Naive thymus-derived CD4-positive, alpha-beta T cell (primary cell): ENCODE data around the gene TUB. TPM values are rescaled to one million over a fixed set of nuclear protein-coding genes. Genes with fewer than 3 reads are reported as not detected.

ENCODE experiments used
- ATAC-seq: fragments of 150-1000 bp; cut with Tn5 transposase; 2 replicates; pipeline ENCODE4 v1.10.0; 2021; ENCODE audit warnings: mild to moderate bottlenecking, moderate library complexity
- CTCF ChIA-PET: fragments of 350-600 bp; sonication (Branson Sonifier 250); formaldehyde crosslinking; loops from one replicate; lab custom pipeline; 2021; ENCODE audit warnings: antibody characterized with exemption; lab: Charles Lee
- POLR2A ChIA-PET: fragments of 350-600 bp; sonication (Branson Sonifier 250); formaldehyde crosslinking; loops from one replicate; lab custom pipeline; 2021; ENCODE audit warnings: antibody characterized with exemption, inconsistent platforms; lab: Charles Lee
- DNase-seq, 9 donors: peaks; one replicate each; pipeline versions ENCODE4 v3.0.0 to v3.0.0-alpha.2; 2020 to 2022; ENCODE audit warnings: mixed read lengths in 1 of 9
- H3K27ac ChIP-seq: one replicate; pipeline ENCODE4 v1.7.0; 2013; ENCODE audit warnings: mild to moderate bottlenecking, low read depth, low read length, moderate library complexity
- H3K27me3 ChIP-seq, 2 donors: one replicate each; pipeline ENCODE4 v1.7.0; 2013; ENCODE audit warnings: low read length in 2 of 2, mild to moderate bottlenecking in 2 of 2, moderate library complexity in 2 of 2; ENCODE audit not compliant: control insufficient read depth in 2 of 2, insufficient read depth in 2 of 2
- H3K36me3 ChIP-seq, 3 experiments: 1 replicate in 2 of 3; 2 replicates in 1 of 3; pipeline ENCODE4 v1.7.0; 2013; ENCODE audit warnings: low read length in 3 of 3, mild to moderate bottlenecking in 3 of 3, moderate library complexity in 1 of 3; ENCODE audit not compliant: insufficient read depth in 3 of 3, control insufficient read depth in 2 of 3
- H3K4me1 ChIP-seq, 2 donors: one replicate each; pipeline ENCODE4 v1.7.0; 2013; ENCODE audit warnings: low read length in 2 of 2, mild to moderate bottlenecking in 2 of 2, moderate library complexity in 1 of 2; ENCODE audit not compliant: control insufficient read depth in 2 of 2, insufficient read depth in 2 of 2
- H3K4me3 ChIP-seq: 2 replicates; pipeline ENCODE4 v1.7.0; 2013; ENCODE audit warnings: mild to moderate bottlenecking, low read length
- H3K9me3 ChIP-seq, 3 experiments: 1 replicate in 2 of 3; 2 replicates in 1 of 3; pipeline ENCODE4 v1.7.0; 2013; ENCODE audit warnings: low read length in 3 of 3; ENCODE audit not compliant: control insufficient read depth in 2 of 3
- H3K27ac Mint-ChIP-seq, 9 donors: one replicate each; pipeline ENCODE4 v1.8.0; 2020 to 2022; ENCODE audit warnings: mixed read lengths in 9 of 9, mild to moderate bottlenecking in 8 of 9, moderate library complexity in 5 of 9, inconsistent platforms in 2 of 9
- H3K27me3 Mint-ChIP-seq, 5 donors: one replicate each; pipeline ENCODE4 v1.8.0; 2021 to 2022; ENCODE audit warnings: mixed read lengths in 5 of 5, mild to moderate bottlenecking in 1 of 5
- H3K36me3 Mint-ChIP-seq, 5 donors: one replicate each; pipeline ENCODE4 v1.8.0; 2020 to 2022; ENCODE audit warnings: mixed read lengths in 5 of 5, mild to moderate bottlenecking in 3 of 5, inconsistent platforms in 1 of 5
- H3K4me1 Mint-ChIP-seq, 7 donors: one replicate each; pipeline ENCODE4 v1.8.0; 2020 to 2022; ENCODE audit warnings: mixed read lengths in 7 of 7, mild to moderate bottlenecking in 3 of 7, inconsistent platforms in 1 of 7
- H3K4me3 Mint-ChIP-seq, 10 donors: one replicate each; pipeline ENCODE4 v1.8.0; 2020 to 2022; ENCODE audit warnings: mild to moderate bottlenecking in 10 of 10, mixed read lengths in 10 of 10, moderate library complexity in 6 of 10, inconsistent platforms in 2 of 10
- H3K9me3 Mint-ChIP-seq, 11 donors: one replicate each; pipeline ENCODE4 v1.8.0; 2020 to 2022; ENCODE audit warnings: mixed read lengths in 11 of 11, mild to moderate bottlenecking in 4 of 11, inconsistent platforms in 1 of 11, moderate library complexity in 1 of 11
- intact Hi-C, 2 donors: fragments of 100-400 bp; cut with micrococcal nuclease; formaldehyde crosslinking; loops; one replicate each; pipeline ENCODE4 v1.15.1; 2023
- polyA plus RNA-seq, 2 donors: library from polyadenylated mRNA; unstranded; fragments of 300-500 nt; fragmentation: Illumina TruSeq; gene quantifications; one replicate each; pipeline ENCODE4 v1.2.3, GENCODE V29; 2021
- total RNA-seq, 6 experiments: library from RNA in 5 of 6; stranded (reverse) in 5 of 6; gene quantifications; 1 replicate in 5 of 6; 2 replicates in 1 of 6; pipeline ENCODE4 v1.2.3 and lab custom pipeline; 2021 to 2026

TUB gene
- total and polyA plus RNA-seq, 7 experiments from 2014 or later: 0.05 to 0.12 (median 0.06) TPM; not detected in 3

DNA sequence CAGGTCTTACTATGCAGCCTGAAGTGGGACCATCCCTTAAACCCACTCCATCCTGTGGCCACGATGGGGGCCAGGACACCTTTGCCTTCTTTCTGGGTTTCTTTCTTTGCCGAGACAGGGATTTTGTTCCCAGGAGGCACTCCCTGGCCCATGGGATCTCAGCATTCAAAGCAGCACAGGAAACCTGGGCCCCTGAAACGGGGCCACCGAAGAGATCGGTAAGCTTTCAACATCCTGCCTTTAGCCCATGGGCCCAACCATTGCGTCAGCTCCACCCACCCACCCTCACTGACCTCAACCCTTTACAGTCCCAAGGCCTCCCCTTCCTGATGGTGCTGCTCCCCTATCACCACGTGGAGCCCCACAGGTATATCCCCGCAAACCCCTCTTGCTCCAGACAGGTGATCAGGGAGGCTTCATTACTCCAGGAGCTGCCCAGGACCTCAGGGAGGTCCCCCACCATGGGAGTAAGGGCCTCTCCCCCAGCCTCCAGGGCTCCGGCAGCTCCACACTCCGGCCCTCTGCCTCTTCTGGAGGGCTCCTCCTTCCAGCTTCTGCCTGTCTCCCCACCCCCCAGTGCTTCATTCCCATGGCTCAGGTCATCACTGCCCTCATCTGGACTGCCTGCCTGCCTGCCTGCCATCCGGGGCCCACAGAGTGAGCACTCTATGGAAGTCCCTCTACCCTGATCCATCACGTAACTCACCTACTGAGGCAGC is 42.0 kb upstream of the TUB start:
- intact Hi-C loops: no loop called here

DNA sequence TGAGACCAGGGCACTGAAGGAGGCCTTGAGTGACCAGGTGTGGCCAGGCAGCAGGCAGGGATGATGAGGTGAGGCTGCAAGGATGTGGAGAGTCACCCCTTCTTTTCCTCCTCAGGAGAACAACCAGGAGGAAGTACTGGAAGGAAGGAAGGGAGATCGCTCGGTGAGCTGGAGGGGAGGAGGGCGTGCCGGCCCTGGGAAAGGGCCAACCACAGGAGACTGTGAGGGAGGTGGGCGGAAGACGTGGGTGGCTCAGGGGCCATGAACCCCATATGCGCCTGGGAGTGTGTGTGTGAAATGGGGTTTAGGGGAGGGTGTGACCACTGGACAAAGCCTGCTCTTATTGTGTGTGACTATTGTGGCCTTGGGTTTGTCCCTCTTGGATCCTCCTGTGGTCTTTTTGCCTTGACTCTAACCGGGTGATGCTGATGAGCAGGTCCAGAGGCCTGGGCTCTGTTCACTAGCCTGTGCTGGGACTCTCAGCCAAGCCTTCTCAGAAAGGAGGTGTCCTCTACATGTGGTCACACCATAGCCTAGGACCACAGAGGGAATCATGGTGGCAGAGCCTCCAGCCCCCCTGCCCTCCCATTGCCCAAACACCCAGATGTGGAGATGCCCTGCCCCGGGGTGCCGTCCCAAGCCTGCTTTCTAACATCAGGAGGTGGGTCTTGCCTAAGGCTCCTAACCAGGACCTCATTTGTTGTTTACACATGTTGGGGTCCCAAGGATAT is 41.3 kb upstream of the TUB start:
- H3K36me3 Mint-ChIP-seq: peaks cover 0 to 4% (median 0%) of the 10 kb centered on the region in 5 donors
- no peaks in the 10 kb centered on the region for H3K36me3 ChIP-seq
- no peaks in the 10 kb centered on the region for H3K27me3 ChIP-seq
- H3K4me1 Mint-ChIP-seq: no peaks in the 10 kb centered on the region
- no peaks in the 10 kb centered on the region for H3K9me3 ChIP-seq
- no peak overlapping the region for H3K4me3 Mint-ChIP-seq
- H3K27ac Mint-ChIP-seq: no peak overlapping the region
- POLR2A ChIA-PET: no interaction called here
- peaks cover 0 to 1% (median 0%) of the 10 kb centered on the region in 11 donors for H3K9me3 Mint-ChIP-seq
- no peak for ATAC-seq
- no peak for DNase-seq
- H3K27me3 Mint-ChIP-seq: peaks cover 4 to 29% (median 12%) of the 10 kb centered on the region in 5 donors
- no peaks in the 10 kb centered on the region for H3K4me1 ChIP-seq
- no peak overlapping the region for H3K4me3 ChIP-seq
- CTCF ChIA-PET: interaction anchor here (0.6 kb wide), 1 partner anchor 330 kb away, joined by 3 read pairs; no protein-coding TSS in a partner anchor
- intact Hi-C loops: no loop called here
- H3K27ac ChIP-seq: no peak overlapping the region

More for the DNA sequence above, 42.0 kb upstream of the TUB start:
- CTCF ChIA-PET: no interaction called here
- Histone ChIP-seq H3K27me3 (no peaks in the 10 kb centered on the region), H3K27ac (no peak overlapping the region), H3K36me3 (no peaks in the 10 kb centered on the region), H3K4me3 (no peak overlapping the region), H3K4me1 (no peaks in the 10 kb centered on the region), H3K9me3 (no peaks in the 10 kb centered on the region)
- POLR2A ChIA-PET: no interaction called here
- H3K4me3 Mint-ChIP-seq: no peak overlapping the region
- peaks cover 4 to 28% (median 12%) of the 10 kb centered on the region in 5 donors for H3K27me3 Mint-ChIP-seq
- peaks cover 0 to 4% (median 0%) of the 10 kb centered on the region in 5 donors for H3K36me3 Mint-ChIP-seq
- ATAC-seq: peak; percentile 21
- H3K4me1 Mint-ChIP-seq: no peaks in the 10 kb centered on the region
- H3K27ac Mint-ChIP-seq: no peak overlapping the region
- no peak for DNase-seq
- H3K9me3 Mint-ChIP-seq: peaks cover 0 to 1% (median 0%) of the 10 kb centered on the region in 11 donors

DNA sequence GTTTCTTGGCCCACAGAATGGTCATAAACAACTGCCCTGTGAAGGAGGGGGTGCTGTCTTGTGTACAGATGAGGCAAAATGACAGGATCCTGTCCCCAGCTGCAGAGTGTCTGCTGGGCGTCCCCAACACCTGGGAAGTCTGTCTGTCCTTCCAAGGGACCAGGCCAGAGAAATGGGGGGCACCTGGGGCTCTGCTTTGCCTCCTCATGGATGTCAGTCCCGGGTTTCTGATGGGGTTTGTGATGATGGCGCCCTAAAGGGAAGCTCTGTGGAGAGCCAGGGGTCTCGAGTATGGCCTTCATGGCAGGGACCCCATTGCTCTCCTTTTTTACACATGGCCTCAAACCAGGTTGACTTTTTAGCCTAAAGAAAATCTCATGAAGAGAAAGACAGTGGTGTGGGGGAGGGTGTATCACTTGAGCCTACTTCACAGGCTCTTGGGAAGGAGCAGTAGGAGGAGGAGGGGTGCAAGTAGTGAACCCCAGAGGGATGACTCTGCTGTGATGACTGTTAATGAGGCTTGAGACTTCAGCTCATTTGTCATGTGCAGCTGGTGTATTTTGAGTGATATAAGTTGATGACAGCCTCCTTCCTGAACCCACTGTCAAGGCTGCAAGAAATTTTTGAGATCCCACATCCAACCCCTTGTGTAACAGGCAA is 40.6 kb upstream of the TUB start:
- ATAC-seq (no peak), DNase-seq (no peak)
- Mint-ChIP-seq H3K36me3 (peaks cover 0 to 4% (median 0%) of the 10 kb centered on the region in 5 donors), H3K27ac (no peak overlapping the region), H3K4me1 (no peaks in the 10 kb centered on the region), H3K9me3 (peaks cover 0 to 1% (median 0%) of the 10 kb centered on the region in 11 donors), H3K4me3 (no peak overlapping the region), H3K27me3 (peaks cover 8 to 28% (median 18%) of the 10 kb centered on the region in 5 donors)
- no peaks in the 10 kb centered on the region for H3K9me3 ChIP-seq
- intact Hi-C loops: no loop called here
- H3K27ac ChIP-seq: no peak overlapping the region
- no peaks in the 10 kb centered on the region for H3K36me3 ChIP-seq
- CTCF ChIA-PET: no interaction called here
- no peaks in the 10 kb centered on the region for H3K4me1 ChIP-seq
- H3K27me3 ChIP-seq: no peaks in the 10 kb centered on the region
- no peak overlapping the region for H3K4me3 ChIP-seq
- POLR2A ChIA-PET: no interaction called here

DNA sequence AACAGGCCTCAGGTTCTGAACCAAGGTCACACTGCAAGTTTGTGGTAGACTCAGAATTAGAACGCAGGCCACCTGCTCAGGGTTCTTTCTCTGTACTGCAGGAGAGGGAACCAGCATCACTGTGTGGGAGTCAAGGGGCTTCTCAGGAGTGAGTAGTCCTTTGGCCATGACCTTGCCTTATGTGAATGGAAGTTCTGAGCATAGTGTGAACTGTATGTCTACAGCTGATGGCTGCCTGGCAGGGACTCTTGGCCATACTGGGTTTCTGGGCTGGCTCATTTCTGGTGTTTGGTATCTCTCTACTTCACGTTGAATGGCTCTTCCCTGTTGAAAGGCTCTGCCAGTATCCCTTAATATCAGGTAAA is 40.1 kb upstream of the TUB start:
- H3K9me3 Mint-ChIP-seq: peaks cover 0 to 1% (median 0%) of the 10 kb centered on the region in 11 donors
- no peaks in the 10 kb centered on the region for H3K4me1 ChIP-seq
- H3K9me3 ChIP-seq: no peaks in the 10 kb centered on the region
- H3K27me3 ChIP-seq: no peaks in the 10 kb centered on the region
- CTCF ChIA-PET: no interaction called here
- H3K27ac Mint-ChIP-seq: no peak overlapping the region
- ATAC-seq (no peak), DNase-seq (no peak)
- peaks cover 0 to 4% (median 0%) of the 10 kb centered on the region in 5 donors for H3K36me3 Mint-ChIP-seq
- no peaks in the 10 kb centered on the region for H3K4me1 Mint-ChIP-seq
- peaks cover 11 to 30% (median 18%) of the 10 kb centered on the region in 5 donors for H3K27me3 Mint-ChIP-seq
- intact Hi-C loops: no loop called here
- no peaks in the 10 kb centered on the region for H3K36me3 ChIP-seq
- POLR2A ChIA-PET: no interaction called here
- H3K27ac ChIP-seq: no peak overlapping the region
- H3K4me3 ChIP-seq: no peak overlapping the region
- H3K4me3 Mint-ChIP-seq: no peak overlapping the region

DNA sequence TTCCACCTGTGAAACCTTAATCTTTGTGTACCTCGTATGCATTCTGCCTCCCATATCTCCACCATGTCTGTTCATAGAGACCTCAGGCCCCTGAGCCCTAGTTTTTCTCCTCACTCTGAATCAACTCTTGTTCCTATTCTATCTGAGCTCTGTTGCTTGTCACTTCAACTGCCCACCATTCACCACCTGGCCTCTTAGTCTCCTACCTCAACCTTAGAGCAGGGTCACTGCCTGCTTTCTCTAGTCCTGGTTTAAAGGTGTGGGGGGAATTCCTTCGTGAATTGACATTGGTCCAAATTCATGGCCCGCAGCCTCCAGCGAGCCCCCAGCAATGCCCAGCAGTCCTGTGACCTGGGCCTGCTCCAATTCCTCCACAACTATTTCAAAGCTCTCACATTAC is 39.4 kb upstream of the TUB start:
- no peaks in the 10 kb centered on the region for H3K27me3 ChIP-seq
- no peaks in the 10 kb centered on the region for H3K4me1 ChIP-seq
- H3K27me3 Mint-ChIP-seq: peaks cover 18 to 35% (median 23%) of the 10 kb centered on the region in 5 donors
- intact Hi-C loops: no loop called here
- DNase-seq (no peak), ATAC-seq (no peak)
- no peaks in the 10 kb centered on the region for H3K9me3 ChIP-seq
- peaks cover 0 to 1% (median 0%) of the 10 kb centered on the region in 11 donors for H3K9me3 Mint-ChIP-seq
- H3K4me3 Mint-ChIP-seq: no peak overlapping the region
- H3K27ac ChIP-seq: no peak overlapping the region
- no peaks in the 10 kb centered on the region for H3K36me3 ChIP-seq
- peaks cover 0 to 4% (median 0%) of the 10 kb centered on the region in 5 donors for H3K36me3 Mint-ChIP-seq
- no peak overlapping the region for H3K27ac Mint-ChIP-seq
- ChIA-PET CTCF (no interaction called here), POLR2A (no interaction called here)
- no peaks in the 10 kb centered on the region for H3K4me1 Mint-ChIP-seq
- no peak overlapping the region for H3K4me3 ChIP-seq

DNA sequence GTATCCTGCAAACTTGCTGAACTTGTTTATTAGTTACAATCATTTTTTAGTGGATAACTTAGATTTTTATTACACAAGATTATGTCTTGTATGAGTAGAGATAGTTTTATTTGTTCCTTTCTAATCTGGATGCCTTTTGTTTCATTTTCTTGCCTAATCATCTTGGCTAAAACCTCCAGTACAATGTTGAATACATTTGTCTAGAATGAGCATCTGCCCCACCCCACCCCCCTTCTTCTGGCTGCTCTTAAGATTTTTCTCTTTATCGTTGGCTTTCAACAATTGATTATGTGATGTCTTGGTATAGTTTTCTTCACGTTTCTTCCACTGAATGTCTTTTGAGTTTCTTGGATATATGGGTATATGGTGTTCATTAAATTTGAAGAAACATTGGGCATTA is 37.3 kb upstream of the TUB start:
- no peak for DNase-seq
- Mint-ChIP-seq H3K4me1 (no peaks in the 10 kb centered on the region), H3K4me3 (no peak overlapping the region), H3K9me3 (peaks cover 0 to 1% (median 0%) of the 10 kb centered on the region in 11 donors), H3K27ac (no peak overlapping the region), H3K27me3 (peaks cover 21 to 32% (median 28%) of the 10 kb centered on the region in 5 donors), H3K36me3 (peaks cover 0 to 4% (median 0%) of the 10 kb centered on the region in 5 donors)
- intact Hi-C loops: no loop called here
- Histone ChIP-seq H3K4me3 (no peak overlapping the region), H3K36me3 (no peaks in the 10 kb centered on the region), H3K27ac (no peak overlapping the region), H3K27me3 (no peaks in the 10 kb centered on the region), H3K4me1 (no peaks in the 10 kb centered on the region), H3K9me3 (no peaks in the 10 kb centered on the region)
- ChIA-PET POLR2A (no interaction called here), CTCF (interaction anchor here (1.7 kb wide), 1 partner anchor 10 kb away, joined by 3 read pairs; no protein-coding TSS in a partner anchor)
- no peak for ATAC-seq
